HepG2 (cell line): ENCODE results near the gene AFAP1. TPM values are rescaled to one million over a fixed set of nuclear protein-coding genes. Genes with fewer than 3 reads are reported as not detected.

Experiments
- ATF2 ChIP-seq: sonication (generic); formaldehyde crosslinking; IDR thresholded peaks from 2 replicates; pipeline ENCODE4 v1.4.0; 2020; ENCODE audit warnings: missing genetic modification reagents
- BRF2 ChIP-seq: sonication (generic); formaldehyde crosslinking; IDR thresholded peaks from 2 replicates; pipeline ENCODE4 v1.8.1; 2022; ENCODE audit warnings: mild to moderate bottlenecking, missing genetic modification reagents
- CBX5 ChIP-seq: sonication (generic); formaldehyde crosslinking; IDR thresholded peaks from 2 replicates; pipeline ENCODE4 v1.4.0; 2020; ENCODE audit warnings: missing genetic modification reagents, borderline replicate concordance
- CEBPZ ChIP-seq: IDR thresholded peaks from 2 replicates; pipeline ENCODE4 v1.6.1; 2012; ENCODE audit warnings: low read length, improper control_type of control experiment
- HOXA5 ChIP-seq: sonication (generic); formaldehyde crosslinking; IDR thresholded peaks from 2 replicates; pipeline ENCODE4 v1.4.0; 2020; ENCODE audit warnings: missing genetic modification reagents
- JARID2 ChIP-seq: sonication (generic); formaldehyde crosslinking; IDR thresholded peaks from 2 replicates; pipeline ENCODE4 v1.8.1; 2023; ENCODE audit warnings: missing genetic modification reagents, inconsistent platforms; ENCODE audit not compliant: insufficient replicate concordance
- KLF12 ChIP-seq: sonication (generic); formaldehyde crosslinking; IDR thresholded peaks from 2 replicates; pipeline ENCODE4 v1.4.0; 2020; ENCODE audit warnings: missing genetic modification reagents, borderline replicate concordance
- KLF16 ChIP-seq, 2 experiments: sonication (generic) in 1 of 2; formaldehyde crosslinking in 1 of 2; IDR thresholded peaks; 2 replicates each; pipeline versions ENCODE4 v1.6.1 to v1.8.0; 2016 to 2023; ENCODE audit warnings: missing genetic modification reagents in 2 of 2, missing compliant biosample characterization in 1 of 2
- MZF1 ChIP-seq: sonication (generic); formaldehyde crosslinking; IDR thresholded peaks from 2 replicates; pipeline ENCODE4 v1.8.1; 2023; ENCODE audit warnings: mild to moderate bottlenecking, missing genetic modification reagents, borderline replicate concordance
- NPAS2 ChIP-seq: sonication (generic); formaldehyde crosslinking; IDR thresholded peaks from 2 replicates; pipeline ENCODE4 v1.8.0; 2022; ENCODE audit warnings: mild to moderate bottlenecking, missing genetic modification reagents, borderline replicate concordance
- NR2C2 ChIP-seq: sonication (generic); formaldehyde crosslinking; IDR thresholded peaks from 2 replicates; pipeline ENCODE4 v1.4.0; 2020; ENCODE audit warnings: missing genetic modification reagents, mild to moderate bottlenecking, moderate library complexity, borderline replicate concordance
- PRDM4 ChIP-seq: sonication (generic); formaldehyde crosslinking; IDR thresholded peaks from 2 replicates; pipeline ENCODE4 v1.9.0; 2021; ENCODE audit warnings: missing genetic modification reagents, borderline replicate concordance
- RARA ChIP-seq: IDR thresholded peaks from 2 replicates; pipeline ENCODE4 v1.6.1; 2016; ENCODE audit warnings: missing genetic modification reagents, missing compliant biosample characterization
- RELA ChIP-seq: sonication (generic); formaldehyde crosslinking; IDR thresholded peaks from 2 replicates; pipeline ENCODE4 v1.4.0; 2020; ENCODE audit warnings: missing genetic modification reagents
- RFX1 ChIP-seq: fragments of 450-650 bp; IDR thresholded peaks from 2 replicates; pipeline ENCODE4 v1.6.1; 2017
- SIX1 ChIP-seq: sonication (generic); formaldehyde crosslinking; IDR thresholded peaks from 2 replicates; pipeline ENCODE4 v1.4.0; 2020; ENCODE audit warnings: missing genetic modification reagents, borderline replicate concordance
- TBP ChIP-seq: sonication (generic); formaldehyde crosslinking; IDR thresholded peaks from 2 replicates; pipeline ENCODE4 v1.5.0; 2020; ENCODE audit warnings: missing genetic modification reagents
- ZBTB33 ChIP-seq: sonication (generic); formaldehyde crosslinking; IDR thresholded peaks from 2 replicates; pipeline ENCODE4 v1.4.0; 2020; ENCODE audit warnings: missing genetic modification reagents
- polyA plus RNA-seq, 8 experiments: library from polyadenylated mRNA; depleted of rRNA in 3 of 8; stranded (reverse) in 7 of 8; unstranded in 1 of 8; fragments of >200 nt; fragmentation: Illumina TruSeq in 4 of 8; extraction: Trizol in 4 of 8; gene quantifications; 2 replicates each; pipeline versions ENCODE4 v1.2.1 to v1.2.3, GENCODE V29; 2011 to 2016; ENCODE audit warnings: low read depth in 4 of 8, missing spikeins in 1 of 8, mixed read lengths in 1 of 8; ENCODE audit not compliant: insufficient read depth in 1 of 8
- total RNA-seq, 5 experiments: library from RNA; depleted of rRNA; stranded (reverse); fragments of >200 nt; fragmentation: Illumina TruSeq; extraction: Trizol; gene quantifications; 2 replicates each; pipeline ENCODE4 v1.2.3, GENCODE V29; 2016; ENCODE audit warnings: low read depth in 1 of 5

AFAP1 gene
- total and polyA plus RNA-seq, 2 of the 13 experiments (the other 11 are each of a cell fraction or from before 2014, with no cell fraction given): 2.5 TPM

- TF ChIP-seq NPAS2: no peak
- TF ChIP-seq SIX1 (CRISPR knock-in tag): peak; percentile 79; the same call in 1 of the 2 replicates
- TF ChIP-seq BRF2 (CRISPR knock-in tag): no peak
- no peak for TF ChIP-seq CEBPZ
- 0 out of 2 replicates have a peak, but pooled peaks have one; percentile 11 for TF ChIP-seq NR2C2 (CRISPR knock-in tag)
- TF ChIP-seq ZBTB33 (CRISPR knock-in tag): peak; percentile 68
- TF ChIP-seq TBP: no peak
- peak; percentile 93 for TF ChIP-seq RARA (CRISPR knock-in tag)
- TF ChIP-seq KLF12: no peak
- no peak for TF ChIP-seq HOXA5 (CRISPR knock-in tag)
- TF ChIP-seq ATF2 (CRISPR knock-in tag): no peak; the same call in 1 of the 2 replicates
- TF ChIP-seq CBX5: peak; percentile 28; the same call in 1 of the 2 replicates
- no peak for TF ChIP-seq MZF1
- no peak for TF ChIP-seq KLF16 (CRISPR knock-in tag; IDR thresholded peaks at IDR 0.05)
- no peak for TF ChIP-seq PRDM4 (CRISPR knock-in tag)
- no peak for TF ChIP-seq RFX1
- no peak for TF ChIP-seq RELA (CRISPR knock-in tag)
- TF ChIP-seq JARID2 (CRISPR knock-in tag): no peak
Measured at GRCh38 chr4:7805533-7806337, 133.9 kb downstream of the AFAP1 start (continued).
